ENCODE data around the gene GPR137. TPM values are rescaled to one million over a fixed set of nuclear protein-coding genes. Genes with fewer than 3 reads are reported as not detected.

The GPR137 gene
- total RNA-seq, 1 donor from 2014 or later: 5.4 TPM

DNA sequence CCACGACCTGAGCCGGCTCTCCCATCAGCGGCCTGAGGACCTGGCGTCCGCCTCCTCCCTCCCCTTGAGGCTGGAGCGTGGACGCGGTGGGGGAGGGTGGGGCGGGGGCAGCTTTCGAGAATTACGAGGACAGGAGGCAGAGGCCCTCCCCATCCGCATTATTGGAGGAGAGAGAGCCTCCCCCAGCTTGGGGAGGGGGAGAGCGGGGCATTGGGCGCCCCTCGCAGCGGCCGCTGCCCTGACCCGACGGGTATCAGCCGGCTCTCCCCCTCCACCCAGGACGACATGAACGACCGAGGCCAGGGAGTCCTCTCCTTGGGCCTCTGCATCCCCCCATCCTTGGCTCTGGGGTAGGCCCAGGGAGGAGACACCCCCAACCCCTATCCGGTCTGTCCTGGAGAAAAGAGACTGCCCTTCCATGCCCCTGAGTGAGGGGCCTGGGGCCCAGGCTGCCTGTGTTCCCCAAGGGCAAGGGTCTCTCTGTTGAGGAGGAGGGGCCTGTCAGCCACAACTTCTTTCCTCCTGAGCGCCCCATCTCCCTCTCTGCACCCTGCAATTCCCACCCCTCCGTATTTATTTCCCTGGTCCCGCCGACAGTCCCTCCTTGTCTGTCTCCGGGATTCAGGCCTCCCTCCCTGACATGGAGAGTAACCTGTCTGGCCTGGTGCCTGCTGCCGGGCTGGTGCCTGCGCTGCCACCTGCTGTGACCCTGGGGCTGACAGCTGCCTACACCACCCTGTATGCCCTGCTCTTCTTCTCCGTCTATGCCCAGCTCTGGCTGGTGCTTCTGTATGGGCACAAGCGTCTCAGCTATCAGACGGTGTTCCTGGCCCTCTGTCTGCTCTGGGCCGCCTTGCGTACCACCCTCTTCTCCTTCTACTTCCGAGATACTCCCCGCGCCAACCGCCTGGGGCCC lies 495 bp downstream of the GPR137 start:
- DNase-seq (ENCODE audit: low read depth, low spot score): no peak

DNA sequence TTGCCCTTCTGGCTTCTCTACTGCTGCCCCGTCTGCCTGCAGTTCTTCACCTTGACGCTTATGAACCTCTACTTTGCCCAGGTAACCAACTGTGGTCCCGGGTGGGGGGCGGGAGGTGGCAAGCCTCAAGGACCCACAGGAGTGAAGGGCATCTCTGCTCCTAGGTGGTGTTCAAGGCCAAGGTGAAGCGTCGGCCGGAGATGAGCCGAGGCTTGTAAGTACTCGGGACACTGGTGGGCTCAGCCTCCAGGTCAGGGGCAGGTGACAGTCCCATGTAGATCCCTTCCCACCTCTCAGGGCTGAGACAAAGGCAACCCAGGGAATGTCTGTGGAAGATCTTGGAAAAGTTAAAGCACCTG lies 1.1 kb downstream of the GPR137 start:
- no peak for DNase-seq (ENCODE audit: low read depth, low spot score)

DNA sequence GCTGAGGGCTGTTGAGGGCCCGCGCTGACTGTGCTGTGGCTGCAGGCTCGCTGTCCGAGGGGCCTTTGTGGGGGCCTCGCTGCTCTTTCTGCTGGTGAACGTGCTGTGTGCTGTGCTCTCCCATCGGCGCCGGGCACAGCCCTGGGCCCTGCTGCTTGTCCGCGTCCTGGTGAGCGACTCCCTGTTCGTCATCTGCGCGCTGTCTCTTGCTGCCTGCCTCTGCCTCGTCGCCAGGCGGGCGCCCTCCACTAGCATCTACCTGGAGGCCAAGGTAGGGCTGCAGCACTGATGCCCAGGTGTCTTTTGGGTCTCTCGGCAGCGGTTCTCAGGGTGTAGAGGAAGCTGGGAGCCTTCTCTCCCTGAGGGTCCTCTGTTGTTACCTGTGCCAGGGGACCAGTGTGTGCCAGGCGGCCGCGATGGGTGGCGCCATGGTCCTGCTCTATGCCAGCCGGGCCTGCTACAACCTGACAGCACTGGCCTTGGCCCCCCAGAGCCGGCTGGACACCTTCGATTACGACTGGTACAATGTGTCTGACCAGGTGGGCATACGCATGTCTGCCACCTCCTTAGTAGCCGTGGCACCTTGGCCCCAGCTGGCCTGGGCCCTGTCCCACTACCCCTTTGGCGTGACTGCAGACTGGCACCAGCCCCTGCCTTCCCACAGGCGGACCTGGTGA lies 2.2 kb downstream of the GPR137 start:
- no peak for DNase-seq (ENCODE audit: low read depth, low spot score)

DNA sequence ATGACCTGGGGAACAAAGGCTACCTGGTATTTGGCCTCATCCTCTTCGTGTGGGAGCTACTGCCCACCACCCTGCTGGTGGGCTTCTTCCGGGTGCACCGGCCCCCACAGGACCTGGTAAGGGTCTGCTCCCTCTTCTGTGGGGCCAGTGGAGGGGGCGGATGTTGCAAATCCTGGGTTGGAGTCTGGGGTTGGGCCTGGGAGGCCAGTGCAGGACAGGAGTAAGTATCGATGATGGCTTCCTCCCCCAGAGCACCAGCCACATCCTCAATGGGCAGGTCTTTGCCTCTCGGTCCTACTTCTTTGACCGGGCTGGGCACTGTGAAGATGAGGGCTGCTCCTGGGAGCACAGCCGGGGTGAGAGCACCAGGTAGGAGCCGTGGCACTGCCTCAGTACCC lies 2.7 kb downstream of the GPR137 start:
- DNase-seq (ENCODE audit: low read depth, low spot score): no peak

DNA sequence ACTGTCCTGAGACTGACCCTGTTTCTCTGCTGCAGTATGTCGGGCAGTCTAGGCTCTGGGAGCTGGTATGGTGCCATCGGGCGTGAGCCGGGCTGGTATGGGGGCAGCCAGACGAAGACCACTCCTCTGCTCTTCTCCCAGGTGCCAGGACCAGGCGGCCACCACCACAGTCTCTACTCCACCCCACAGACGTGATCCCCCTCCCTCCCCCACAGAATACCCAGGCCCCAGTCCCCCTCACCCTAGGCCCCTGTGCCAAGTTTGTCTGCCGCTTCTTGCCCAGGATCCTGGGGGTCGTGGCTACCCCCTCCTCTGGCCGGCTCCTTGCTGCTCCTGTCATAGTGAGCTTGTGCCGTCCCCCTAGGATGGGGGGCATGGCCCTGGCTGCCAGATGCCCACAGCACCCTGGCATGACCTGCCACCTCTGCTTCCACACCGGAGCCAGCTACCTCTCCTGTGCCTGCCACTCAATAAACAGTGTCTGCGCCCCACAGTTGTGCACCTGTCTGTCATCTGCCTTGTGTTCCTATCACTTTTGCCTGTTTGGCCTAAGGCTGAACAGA lies 3.4 kb downstream of the GPR137 start:
- no peak for DNase-seq (ENCODE audit: low read depth, low spot score)

DNA sequence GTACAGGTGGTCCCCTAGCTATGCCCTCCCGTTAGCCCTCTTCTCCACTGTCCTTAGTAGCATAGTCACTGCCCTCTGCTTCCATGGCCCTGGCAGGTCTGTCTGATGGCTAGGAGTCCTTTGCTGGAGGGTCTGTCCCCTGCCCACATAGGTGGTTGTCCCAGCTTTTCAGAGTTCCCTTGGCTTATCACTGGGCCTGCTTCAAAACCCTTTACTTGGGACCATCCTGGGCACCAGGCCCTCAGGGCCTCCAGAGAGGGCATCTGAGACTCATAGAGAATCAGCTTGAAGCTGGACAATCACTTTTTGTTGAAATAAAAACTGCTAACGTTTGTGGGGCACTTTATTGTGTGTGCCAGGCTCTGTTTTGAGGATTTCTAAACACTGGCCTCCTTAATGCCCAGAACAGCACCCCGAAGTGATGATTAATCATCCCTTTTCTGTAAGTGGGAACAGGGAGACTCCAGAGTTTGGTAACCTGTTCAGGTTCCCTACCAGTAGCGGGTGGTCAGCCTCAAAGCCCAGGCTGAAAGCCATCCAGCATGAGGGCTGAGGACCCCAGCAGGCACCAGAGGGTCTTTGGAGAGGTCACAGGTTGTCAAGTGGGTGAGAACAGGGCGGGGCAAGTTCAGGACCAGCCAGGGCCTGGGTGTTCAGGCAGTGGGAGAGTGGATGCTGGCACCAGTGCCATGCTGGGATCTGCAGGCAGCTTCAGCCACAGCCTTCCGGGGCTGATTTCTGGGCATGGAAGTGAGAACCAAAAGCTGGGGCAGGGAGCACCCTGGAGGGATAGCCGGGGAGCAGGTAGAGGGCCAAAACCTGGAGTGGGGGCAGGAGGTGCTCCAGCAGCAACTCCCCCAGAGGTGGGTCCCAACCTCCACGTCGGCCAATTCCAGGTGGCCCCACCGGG lies 5.0 kb downstream of the GPR137 start:
- DNase-seq (ENCODE audit: low read depth, low spot score): no peak

DNA sequence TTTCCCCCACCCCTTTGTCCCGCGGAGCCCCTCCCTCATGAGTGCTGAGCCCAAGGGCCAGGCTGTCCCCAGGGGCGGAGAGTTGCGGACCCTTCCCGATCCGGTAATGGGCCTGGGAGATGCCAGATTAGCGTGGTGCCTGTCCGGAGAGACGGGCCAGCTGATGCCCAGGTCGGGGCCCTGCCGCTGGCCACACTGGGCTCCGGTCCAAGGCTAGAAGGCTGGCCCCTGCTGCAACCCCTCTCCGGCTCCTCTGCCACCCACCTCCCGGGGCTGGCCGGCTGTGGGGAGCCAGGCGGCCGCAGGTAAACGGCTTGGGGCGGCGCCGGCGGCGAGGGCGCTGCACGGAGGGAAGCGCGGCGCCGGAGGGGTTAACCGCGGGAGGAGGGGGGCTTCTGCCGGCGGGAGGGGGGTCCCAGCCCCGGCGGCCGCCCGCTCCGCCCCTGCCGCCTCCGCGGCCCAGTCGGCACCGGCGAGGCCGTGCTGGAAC lies 5.7 kb downstream of the GPR137 start, which contains the start of gene KCNK4:
Gene KCNK4 (plus strand): TSS at position 41 of the 490 bp plus-strand sequence. CDS start 1,717 bp downstream, outside the sequence.
- no peak for DNase-seq (ENCODE audit: low read depth, low spot score)

DNA sequence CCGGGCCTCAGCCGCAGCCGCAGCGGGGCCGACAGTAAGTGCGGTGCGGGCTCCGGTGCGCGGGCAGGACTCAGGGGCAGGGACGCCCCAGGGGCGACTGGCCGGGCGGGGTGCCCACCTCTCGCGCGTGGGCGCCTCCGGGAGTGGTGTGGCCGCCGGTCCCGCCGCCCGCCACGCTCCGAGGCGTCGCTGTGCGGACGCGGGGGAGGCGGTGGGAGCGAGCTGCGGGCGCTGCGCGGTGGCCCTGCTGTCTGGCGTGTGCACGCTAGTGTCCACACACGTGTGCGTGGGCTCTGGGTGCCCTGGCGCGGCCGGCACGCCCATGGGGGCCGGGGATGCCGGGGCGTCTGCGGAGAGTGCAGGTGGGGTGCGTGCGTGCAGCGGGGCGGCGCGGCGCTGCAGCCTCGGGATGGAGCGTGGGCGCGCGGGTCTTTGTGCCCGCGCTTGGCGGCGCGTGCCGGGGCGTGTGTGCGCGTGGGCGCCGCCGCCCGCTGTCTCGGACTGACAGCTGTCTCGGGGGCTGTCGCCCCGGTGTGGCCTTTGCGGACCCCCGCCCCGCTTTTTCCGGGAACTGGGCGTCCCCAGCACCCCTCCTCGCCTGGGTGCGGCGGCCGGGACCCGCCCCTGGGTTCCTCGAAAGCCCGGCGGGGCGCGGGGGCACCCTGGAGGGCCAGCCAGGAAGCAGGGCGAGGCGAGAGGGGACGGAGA lies 6.3 kb downstream of the GPR137 start:
- DNase-seq (ENCODE audit: low read depth, low spot score): no peak

DNA sequence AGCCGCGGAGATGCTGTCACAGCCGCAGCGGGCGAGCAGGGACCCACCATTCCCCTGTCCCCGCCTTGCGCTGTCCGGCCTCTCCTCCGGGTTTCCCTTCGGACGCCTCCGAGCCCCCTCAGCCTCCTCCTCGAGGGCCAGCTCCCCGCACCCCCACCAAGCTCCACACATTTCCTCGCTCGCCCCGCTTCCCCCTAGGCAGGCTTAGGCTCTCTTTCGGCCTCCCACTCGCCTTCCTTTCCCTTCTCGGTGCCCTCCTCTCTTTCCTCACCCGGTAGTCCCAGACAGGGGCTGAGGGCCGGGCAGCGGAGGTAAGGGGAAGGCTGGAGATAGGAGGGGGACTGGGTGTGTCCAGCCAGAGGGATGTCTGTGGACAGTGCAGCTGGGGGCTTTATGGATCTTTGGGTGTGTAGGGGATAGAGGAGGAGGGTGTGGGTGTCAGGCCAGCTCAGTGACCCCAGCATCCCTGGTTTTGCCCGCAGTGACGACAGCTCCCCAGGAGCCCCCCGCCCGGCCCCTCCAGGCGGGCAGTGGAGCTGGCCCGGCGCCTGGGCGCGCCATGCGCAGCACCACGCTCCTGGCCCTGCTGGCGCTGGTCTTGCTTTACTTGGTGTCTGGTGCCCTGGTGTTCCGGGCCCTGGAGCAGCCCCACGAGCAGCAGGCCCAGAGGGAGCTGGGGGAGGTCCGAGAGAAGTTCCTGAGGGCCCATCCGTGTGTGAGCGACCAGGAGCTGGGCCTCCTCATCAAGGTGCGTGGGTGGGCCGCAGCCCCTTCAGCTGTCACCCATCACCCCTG lies 7.0 kb downstream of the GPR137 start:
- DNase-seq (ENCODE audit: low read depth, low spot score): no peak

DNA sequence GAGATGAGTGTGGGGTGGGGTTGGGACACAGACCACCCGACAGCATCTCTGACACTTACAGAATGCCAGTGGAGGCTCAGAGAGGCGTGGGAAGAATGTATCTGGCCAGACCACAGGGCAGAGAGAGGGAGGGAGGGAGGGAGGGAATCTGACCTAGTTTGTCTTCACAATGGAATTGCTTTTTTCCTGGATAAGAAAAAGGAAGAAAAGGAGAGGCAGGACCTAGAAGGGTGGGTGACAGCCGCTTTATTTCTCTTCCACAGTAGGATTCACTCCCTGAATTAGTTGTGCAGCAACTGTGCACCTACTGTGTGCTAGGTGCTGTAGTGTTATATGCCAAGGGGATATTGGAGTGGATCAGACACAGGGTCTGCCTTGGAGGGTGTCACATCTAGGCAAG lies 9.1 kb downstream of the GPR137 start:
- DNase-seq (ENCODE audit: low read depth, low spot score): no peak

DNA sequence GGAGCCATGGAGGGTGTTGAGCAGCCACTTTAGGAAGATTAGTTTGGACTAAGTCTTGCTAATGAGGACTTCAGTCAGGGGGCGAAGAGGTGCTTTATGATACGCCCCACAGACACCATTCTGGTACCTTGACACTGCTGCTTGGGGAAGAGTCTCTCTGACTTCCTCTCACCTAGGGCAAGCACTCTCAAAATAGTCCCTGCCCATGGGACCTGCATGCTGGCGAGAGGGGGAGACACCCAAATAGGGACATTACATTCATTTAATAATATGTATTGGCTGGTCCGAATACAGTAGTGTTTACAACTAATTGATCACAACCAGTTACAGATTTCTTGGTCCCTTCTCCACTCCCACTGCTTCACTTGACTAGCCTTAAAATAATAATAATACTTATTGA lies 10.1 kb downstream of the GPR137 start:
- DNase-seq (ENCODE audit: low read depth, low spot score): no peak

DNA sequence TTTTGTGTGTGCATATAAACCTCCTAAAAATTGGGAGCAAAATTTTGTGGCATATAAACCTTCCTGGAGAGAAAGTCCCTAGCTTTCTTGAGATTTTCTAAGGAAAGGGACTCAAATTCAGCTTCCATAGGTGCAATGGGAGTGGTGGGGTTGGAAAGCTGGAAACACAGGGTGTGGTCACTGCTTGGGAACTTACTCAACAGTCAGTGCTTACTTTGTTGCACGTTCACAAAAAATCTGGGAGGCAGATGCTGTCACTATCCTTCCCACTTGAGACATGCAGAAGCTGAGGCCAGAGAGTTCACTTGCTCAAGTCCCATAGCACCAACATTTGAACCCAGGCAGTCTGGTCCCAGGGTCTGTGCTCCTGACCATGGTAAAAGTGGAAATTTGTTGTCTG lies 10.6 kb downstream of the GPR137 start:
- DNase-seq (ENCODE audit: low read depth, low spot score): no peak

DNA sequence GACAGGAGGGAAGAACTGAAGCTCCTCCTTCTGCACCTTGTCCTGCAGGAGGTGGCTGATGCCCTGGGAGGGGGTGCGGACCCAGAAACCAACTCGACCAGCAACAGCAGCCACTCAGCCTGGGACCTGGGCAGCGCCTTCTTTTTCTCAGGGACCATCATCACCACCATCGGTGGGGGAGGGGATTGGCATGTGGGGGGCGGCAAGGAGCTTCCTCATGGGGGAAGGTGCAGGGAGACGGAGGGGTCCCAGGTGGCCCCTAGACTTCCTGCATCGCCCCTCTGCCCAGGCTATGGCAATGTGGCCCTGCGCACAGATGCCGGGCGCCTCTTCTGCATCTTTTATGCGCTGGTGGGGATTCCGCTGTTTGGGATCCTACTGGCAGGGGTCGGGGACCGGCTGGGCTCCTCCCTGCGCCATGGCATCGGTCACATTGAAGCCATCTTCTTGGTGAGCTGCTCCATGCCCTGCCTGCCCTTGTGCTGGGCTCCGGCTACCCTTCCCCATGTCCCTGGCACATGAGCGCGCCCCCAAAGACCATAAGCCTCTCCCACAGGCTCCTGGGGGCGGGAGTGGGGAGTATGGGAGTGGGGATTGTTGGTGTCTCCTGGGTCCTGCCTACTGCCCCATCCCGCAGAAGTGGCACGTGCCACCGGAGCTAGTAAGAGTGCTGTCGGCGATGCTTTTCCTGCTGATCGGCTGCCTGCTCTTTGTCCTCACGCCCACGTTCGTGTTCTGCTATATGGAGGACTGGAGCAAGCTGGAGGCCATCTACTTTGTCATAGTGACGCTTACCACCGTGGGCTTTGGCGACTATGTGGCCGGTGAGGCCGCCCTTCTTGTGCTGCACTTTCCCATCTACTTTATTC lies 11.4 kb downstream of the GPR137 start:
- DNase-seq (ENCODE audit: low read depth, low spot score): no peak

DNA sequence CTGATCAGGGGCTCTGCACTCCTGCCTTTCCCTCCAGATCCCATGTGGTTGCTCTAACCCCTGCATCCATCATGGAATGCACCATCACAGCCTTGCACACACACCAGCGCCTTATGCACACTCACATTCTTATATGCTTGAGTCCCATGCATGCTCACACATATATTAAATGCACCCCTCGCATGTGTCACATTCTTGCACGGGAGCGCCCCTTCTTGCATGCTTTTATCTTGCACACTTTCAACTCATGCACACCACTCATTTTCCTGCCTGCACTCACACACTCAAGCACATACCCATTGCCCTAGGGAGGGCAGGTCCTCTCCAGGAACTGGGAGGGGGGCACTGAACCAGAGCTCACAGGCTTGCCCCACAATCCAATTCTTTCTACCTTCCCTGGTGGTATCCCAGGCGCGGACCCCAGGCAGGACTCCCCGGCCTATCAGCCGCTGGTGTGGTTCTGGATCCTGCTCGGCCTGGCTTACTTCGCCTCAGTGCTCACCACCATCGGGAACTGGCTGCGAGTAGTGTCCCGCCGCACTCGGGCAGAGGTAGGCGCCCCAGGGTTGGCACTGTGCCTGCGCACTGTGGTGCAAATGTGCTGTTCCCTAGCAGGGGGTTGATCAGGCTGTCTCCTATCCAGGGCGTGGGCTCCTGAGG lies 12.2 kb downstream of the GPR137 start:
- no peak for DNase-seq (ENCODE audit: low read depth, low spot score)

DNA sequence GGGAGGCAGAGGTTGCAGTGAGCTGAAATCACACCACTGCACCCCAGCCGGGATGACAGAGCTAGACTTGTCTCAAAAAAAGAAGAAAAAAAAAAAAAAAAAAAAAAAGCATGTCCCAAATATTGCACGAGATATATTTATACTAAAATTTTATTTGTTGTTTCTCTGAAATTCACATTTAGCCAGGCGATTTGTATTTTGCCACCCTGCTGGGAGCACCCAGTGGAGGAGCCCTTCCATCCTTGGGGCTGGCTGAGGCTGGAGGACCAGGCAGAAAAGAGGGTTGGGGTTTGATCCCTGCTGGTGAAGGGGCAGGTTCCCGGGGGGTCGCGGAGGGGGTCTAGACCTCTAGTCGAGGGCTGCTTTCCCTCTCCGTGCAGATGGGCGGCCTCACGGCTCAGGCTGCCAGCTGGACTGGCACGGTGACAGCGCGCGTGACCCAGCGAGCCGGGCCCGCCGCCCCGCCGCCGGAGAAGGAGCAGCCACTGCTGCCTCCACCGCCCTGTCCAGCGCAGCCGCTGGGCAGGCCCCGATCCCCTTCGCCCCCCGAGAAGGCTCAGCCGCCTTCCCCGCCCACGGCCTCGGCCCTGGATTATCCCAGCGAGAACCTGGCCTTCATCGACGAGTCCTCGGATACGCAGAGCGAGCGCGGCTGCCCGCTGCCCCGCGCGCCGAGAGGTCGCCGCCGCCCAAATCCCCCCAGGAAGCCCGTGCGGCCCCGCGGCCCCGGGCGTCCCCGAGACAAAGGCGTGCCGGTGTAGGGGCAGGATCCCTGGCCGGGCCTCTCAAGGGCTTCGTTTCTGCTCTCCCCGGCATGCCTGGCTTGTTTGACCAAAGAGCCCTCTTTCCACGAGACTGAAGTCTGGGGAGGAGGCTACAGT lies 13.6 kb downstream of the GPR137 start:
- DNase-seq (ENCODE audit: low read depth, low spot score): no peak

DNA sequence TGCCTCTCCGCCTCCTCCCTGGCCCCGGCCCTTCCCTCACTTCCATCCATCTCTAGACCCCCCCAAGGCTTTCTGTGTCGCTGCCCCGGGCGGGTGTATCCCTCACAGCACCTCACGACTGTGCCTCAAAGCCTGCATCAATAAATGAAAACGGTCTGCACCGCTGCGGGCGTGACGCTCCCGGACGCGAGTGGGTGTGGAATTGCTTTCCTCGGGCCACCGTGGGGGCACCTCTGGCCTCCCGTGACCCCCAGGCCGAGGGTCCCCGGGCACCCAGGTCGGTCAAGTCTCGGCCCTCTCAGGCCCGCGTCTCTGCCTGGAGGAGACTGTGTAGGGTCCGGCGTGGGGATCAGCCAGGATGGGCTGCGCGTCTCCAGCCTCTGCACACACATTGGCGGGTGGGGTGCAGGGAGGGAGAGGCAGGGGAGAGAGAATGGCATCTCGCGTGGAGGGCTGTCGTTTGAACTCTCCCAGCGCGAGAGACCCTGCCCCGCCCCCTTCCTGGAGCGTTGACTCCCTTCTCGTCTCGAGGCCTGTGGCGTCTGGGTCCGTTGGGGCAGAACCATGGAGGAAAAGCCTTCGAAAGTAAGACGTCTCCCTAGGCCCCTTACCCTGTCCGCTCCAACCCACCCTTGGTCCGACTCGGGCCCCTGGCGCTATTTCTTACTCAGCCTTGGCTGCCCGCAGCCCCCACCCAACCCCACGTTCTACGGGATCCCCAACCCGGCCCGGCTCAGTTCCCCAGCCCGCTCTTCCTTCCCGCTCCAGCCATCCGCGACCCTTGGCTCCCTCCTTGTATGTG lies 14.4 kb downstream of the GPR137 start, which contains the start of gene CATSPERZ:
Gene CATSPERZ (plus strand): TSS at position 512 of the 802 bp plus-strand sequence. CDS start 53 bp downstream, at position 565.
- DNase-seq (ENCODE audit: low read depth, low spot score): no peak

Measured in pulmonary artery endothelial cell (primary cell).